A549 (cell line): ENCODE measurements around the gene FRMD7. TPM values are rescaled to one million over a fixed set of nuclear protein-coding genes. Genes with fewer than 3 reads are reported as not detected.
"Not testable (repeated sequence)": the region's sequence is repeated elsewhere in the genome, so short reads cannot be mapped to it uniquely, and the experiment has no call there.

Experiments used
- ATAC-seq, 2 experiments: fragments of 200-7000 bp in 1 of 2; fragments of >200 bp in 1 of 2; cut with Nextera tagmentation in 1 of 2; cut with Tn5 transposase in 1 of 2; 3 replicates each; pipeline versions ENCODE4 v1.8.0 to v1.9.1; 2018 to 2020; ENCODE audit warnings: mild to moderate bottlenecking in 1 of 2, moderate library complexity in 1 of 2
- CTCF ChIA-PET: fragments of 300-600 bp; sonication (Branson Sonifier 250); formaldehyde crosslinking; extraction: SDS; loops from one replicate; lab custom pipeline; 2021; ENCODE audit warnings: antibody characterized with exemption, inconsistent platforms; lab: Yijun Ruan, JAX
- POLR2A ChIA-PET: fragments of 350-600 bp; formaldehyde crosslinking; extraction: SDS; loops from one replicate; lab custom pipeline; 2021; ENCODE audit warnings: antibody characterized with exemption, inconsistent platforms; lab: Yijun Ruan, JAX
- DNase-seq, 2 experiments: peaks; one replicate each; pipeline versions ENCODE4 v3.0.0 to v3.0.0-alpha.2; 2011 to 2016; ENCODE audit warnings: low read depth in 1 of 2, low spot score in 1 of 2
- FAIRE-seq: peaks from 2 replicates; lab custom pipeline; 2011; peaks lifted over from hg19 to GRCh38; lab: Jason Lieb, UNC
- H3K27ac ChIP-seq, 2 experiments: fragments of >200 bp; sonication (Bioruptor Twin); formaldehyde crosslinking; 3 replicates each; pipeline ENCODE4 v1.5.1; 2016 to 2017
- H3K4me1 ChIP-seq: fragments of >200 bp; sonication (Bioruptor Twin); formaldehyde crosslinking; 3 replicates; pipeline ENCODE4 v1.6.1; 2016
- H3K4me2 ChIP-seq: fragments of >200 bp; sonication (Bioruptor Twin); formaldehyde crosslinking; 3 replicates; pipeline ENCODE4 v1.6.1; 2016
- H3K4me3 ChIP-seq: fragments of >200 bp; sonication (Bioruptor Twin); formaldehyde crosslinking; 3 replicates; pipeline ENCODE4 v1.5.1; 2016
- H3K9me3 ChIP-seq: fragments of >200 bp; sonication (Bioruptor Twin); formaldehyde crosslinking; 3 replicates; pipeline ENCODE4 v1.6.1; 2016
- CHD4 ChIP-seq: fragments of 200-600 bp; sonication (generic); IDR thresholded peaks from 2 replicates; pipeline ENCODE4 v1.6.1; 2016; ENCODE audit warnings: antibody characterized with exemption, mild to moderate bottlenecking, borderline replicate concordance
- EHMT2 ChIP-seq: fragments of 200-600 bp; sonication (generic); IDR thresholded peaks from 2 replicates; pipeline ENCODE4 v1.6.1; 2016; ENCODE audit warnings: antibody characterized with exemption, low read depth, mild to moderate bottlenecking, moderate library complexity
- EP300 ChIP-seq, 2 experiments: fragments of >200 bp; sonication (Bioruptor Twin); formaldehyde crosslinking; IDR thresholded peaks; 2 replicates in 1 of 2; 3 replicates in 1 of 2; pipeline ENCODE4 v1.6.1; 2016 to 2017
- HMGXB4 ChIP-seq: fragments of 250-450 bp; sonication (Bioruptor Pico); IDR thresholded peaks from 2 replicates; pipeline ENCODE4 v1.5.0; 2021; ENCODE audit warnings: mild to moderate bottlenecking, moderate library complexity, borderline replicate concordance
- JUN ChIP-seq, 2 experiments: fragments of >200 bp; sonication (Bioruptor Twin); formaldehyde crosslinking; IDR thresholded peaks; 2 replicates in 1 of 2; 3 replicates in 1 of 2; pipeline ENCODE4 v1.6.1; 2016 to 2017
- KDM5A ChIP-seq: fragments of 200-600 bp; sonication (generic); IDR thresholded peaks from 2 replicates; pipeline ENCODE4 v1.6.1; 2016; ENCODE audit warnings: antibody characterized with exemption, mild to moderate bottlenecking
- MAFK ChIP-seq: fragments of 450-650 bp; IDR thresholded peaks from 2 replicates; pipeline ENCODE4 v1.6.1; 2014; ENCODE audit not compliant: partially characterized antibody
- MAZ ChIP-seq: fragments of 150-350 bp; IDR thresholded peaks from 2 replicates; pipeline ENCODE4 v1.6.1; 2014; ENCODE audit warnings: antibody characterized with exemption, low read depth, low read length, borderline replicate concordance
- POLR2A ChIP-seq: IDR thresholded peaks from 2 replicates; pipeline ENCODE4 v1.6.1; 2012; ENCODE audit warnings: mild to moderate bottlenecking, low read length
- POLR2AphosphoS2 ChIP-seq: conservative IDR thresholded peaks from 2 replicates; pipeline ENCODE4 v1.6.1; 2012; ENCODE audit warnings: low read length, improper control_type of control experiment, inconsistent platforms
- RAD21 ChIP-seq, 2 experiments: fragments of >200 bp in 1 of 2; sonication (Bioruptor Twin) in 1 of 2; formaldehyde crosslinking in 1 of 2; IDR thresholded peaks in 1 of 2; conservative IDR thresholded peaks in 1 of 2; 2 replicates in 1 of 2; 3 replicates in 1 of 2; pipeline ENCODE4 v1.6.1; 2012 to 2018; ENCODE audit warnings: inconsistent platforms in 1 of 2
- RARB ChIP-seq: fragments of 250-450 bp; sonication (Bioruptor Pico); IDR thresholded peaks from 2 replicates; pipeline ENCODE4 v1.8.0; 2021; ENCODE audit warnings: mild to moderate bottlenecking, moderate library complexity
- RCOR1 ChIP-seq: fragments of 150-350 bp; IDR thresholded peaks from 2 replicates; pipeline ENCODE4 v1.6.1; 2014; ENCODE audit warnings: antibody characterized with exemption, low read length, low read depth
- SMC3 ChIP-seq: fragments of >200 bp; sonication (Bioruptor Twin); formaldehyde crosslinking; IDR thresholded peaks from 3 replicates; pipeline ENCODE4 v1.6.1; 2018; ENCODE audit warnings: inconsistent platforms
- TP53 ChIP-seq: fragments of 250-450 bp; sonication (Bioruptor Pico); IDR thresholded peaks from 2 replicates; pipeline ENCODE4 v1.5.0; 2021; ENCODE audit warnings: mild to moderate bottlenecking, moderate library complexity
- ZNF302 ChIP-seq: fragments of 250-450 bp; sonication (Bioruptor Pico); IDR thresholded peaks from 2 replicates; pipeline ENCODE4 v1.9.0; 2021; ENCODE audit warnings: inconsistent platforms, mild to moderate bottlenecking, moderate library complexity
- WGBS: methylation state at CpG from one replicate; pipeline ENCODE4 v1.1.6; 2017; ENCODE audit errors: missing lambda C conversion rate; 5-methylcytosine and 5-hydroxymethylcytosine counted together
- polyA plus RNA-seq, 4 experiments: library from polyadenylated mRNA; depleted of rRNA in 3 of 4; stranded (reverse); fragments of >200 nt; fragmentation: RNase III in 1 of 4; extraction: RNeasy Plus Mini Kit Qiagen cat#74134 plus additional on column Dnase treatment in 1 of 4; gene quantifications; 2 replicates in 3 of 4; 3 replicates in 1 of 4; pipeline ENCODE4 v1.2.3, GENCODE V29; 2011 to 2017
- TF ChIP-seq, protein P1 (sequence below): fragments of 200-600 bp; sonication (generic); IDR thresholded peaks from 2 replicates; pipeline ENCODE4 v1.6.1; 2016; ENCODE audit warnings: antibody characterized with exemption, mild to moderate bottlenecking, moderate library complexity
- TF ChIP-seq, protein P2 (sequence below): fragments of >200 bp; sonication (Bioruptor Twin); formaldehyde crosslinking; IDR thresholded peaks from 3 replicates; pipeline ENCODE4 v1.6.1; 2016
- TF ChIP-seq, protein P3 (sequence below): IDR thresholded peaks from 2 replicates; pipeline ENCODE4 v1.6.1; 2012

Gene FRMD7
- polyA plus RNA-seq, 2 of the 4 experiments (the other 2 are of a cell fraction): not detected

GRCh38 chrX:132059973-132060540, 67.8 kb downstream of the FRMD7 start:
- no peak for TF ChIP-seq TP53 (CRISPR knock-in tag)
- TF ChIP-seq EP300 (IDR thresholded peaks at IDR 0.05): no peak
- TF ChIP-seq JUN (IDR thresholded peaks at IDR 0.05): no peak
- TF ChIP-seq KDM5A: no peak
- TF ChIP-seq, protein P1, sequence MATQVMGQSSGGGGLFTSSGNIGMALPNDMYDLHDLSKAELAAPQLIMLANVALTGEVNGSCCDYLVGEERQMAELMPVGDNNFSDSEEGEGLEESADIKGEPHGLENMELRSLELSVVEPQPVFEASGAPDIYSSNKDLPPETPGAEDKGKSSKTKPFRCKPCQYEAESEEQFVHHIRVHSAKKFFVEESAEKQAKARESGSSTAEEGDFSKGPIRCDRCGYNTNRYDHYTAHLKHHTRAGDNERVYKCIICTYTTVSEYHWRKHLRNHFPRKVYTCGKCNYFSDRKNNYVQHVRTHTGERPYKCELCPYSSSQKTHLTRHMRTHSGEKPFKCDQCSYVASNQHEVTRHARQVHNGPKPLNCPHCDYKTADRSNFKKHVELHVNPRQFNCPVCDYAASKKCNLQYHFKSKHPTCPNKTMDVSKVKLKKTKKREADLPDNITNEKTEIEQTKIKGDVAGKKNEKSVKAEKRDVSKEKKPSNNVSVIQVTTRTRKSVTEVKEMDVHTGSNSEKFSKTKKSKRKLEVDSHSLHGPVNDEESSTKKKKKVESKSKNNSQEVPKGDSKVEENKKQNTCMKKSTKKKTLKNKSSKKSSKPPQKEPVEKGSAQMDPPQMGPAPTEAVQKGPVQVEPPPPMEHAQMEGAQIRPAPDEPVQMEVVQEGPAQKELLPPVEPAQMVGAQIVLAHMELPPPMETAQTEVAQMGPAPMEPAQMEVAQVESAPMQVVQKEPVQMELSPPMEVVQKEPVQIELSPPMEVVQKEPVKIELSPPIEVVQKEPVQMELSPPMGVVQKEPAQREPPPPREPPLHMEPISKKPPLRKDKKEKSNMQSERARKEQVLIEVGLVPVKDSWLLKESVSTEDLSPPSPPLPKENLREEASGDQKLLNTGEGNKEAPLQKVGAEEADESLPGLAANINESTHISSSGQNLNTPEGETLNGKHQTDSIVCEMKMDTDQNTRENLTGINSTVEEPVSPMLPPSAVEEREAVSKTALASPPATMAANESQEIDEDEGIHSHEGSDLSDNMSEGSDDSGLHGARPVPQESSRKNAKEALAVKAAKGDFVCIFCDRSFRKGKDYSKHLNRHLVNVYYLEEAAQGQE: no peak
- TF ChIP-seq, protein P2, sequence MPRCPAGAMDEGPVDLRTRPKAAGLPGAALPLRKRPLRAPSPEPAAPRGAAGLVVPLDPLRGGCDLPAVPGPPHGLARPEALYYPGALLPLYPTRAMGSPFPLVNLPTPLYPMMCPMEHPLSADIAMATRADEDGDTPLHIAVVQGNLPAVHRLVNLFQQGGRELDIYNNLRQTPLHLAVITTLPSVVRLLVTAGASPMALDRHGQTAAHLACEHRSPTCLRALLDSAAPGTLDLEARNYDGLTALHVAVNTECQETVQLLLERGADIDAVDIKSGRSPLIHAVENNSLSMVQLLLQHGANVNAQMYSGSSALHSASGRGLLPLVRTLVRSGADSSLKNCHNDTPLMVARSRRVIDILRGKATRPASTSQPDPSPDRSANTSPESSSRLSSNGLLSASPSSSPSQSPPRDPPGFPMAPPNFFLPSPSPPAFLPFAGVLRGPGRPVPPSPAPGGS: no peak
- TF ChIP-seq MAFK: no peak
- no peak for TF ChIP-seq EHMT2
- TF ChIP-seq SMC3: no peak
- ChIA-PET POLR2A (no interaction called here), CTCF (no interaction called here)
- Histone ChIP-seq H3K9me3 (no peaks in the 10 kb centered on the region), H3K27ac (no peak overlapping the region), H3K4me1 (no peaks in the 10 kb centered on the region), H3K4me2 (no peak overlapping the region), H3K4me3 (no peak overlapping the region)
- no peak for DNase-seq
- FAIRE-seq: peak; percentile 61
- WGBS: 67% methylated on average over 2 of the region's 2 CpGs
- ATAC-seq: no peak

DNA sequence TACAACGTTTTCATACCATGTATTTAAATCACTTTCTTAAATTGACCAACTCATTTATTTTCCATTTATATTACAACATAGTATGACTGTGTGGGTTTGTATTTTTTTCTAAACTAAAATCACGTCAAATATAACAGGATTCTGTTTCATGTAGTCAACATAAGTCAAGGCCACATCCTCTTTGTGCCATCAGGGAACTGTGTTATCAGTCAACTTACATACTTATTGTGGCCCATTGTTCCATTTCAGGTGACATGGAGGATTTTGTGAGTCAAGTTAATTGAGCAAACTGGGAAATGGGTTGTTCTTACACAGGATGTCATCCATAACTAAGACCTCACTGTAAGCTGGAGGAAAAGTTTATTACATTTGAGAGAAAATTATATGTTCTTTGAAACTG, 68.8 kb downstream of the FRMD7 start:
- Histone ChIP-seq H3K4me3 (no peak overlapping the region), H3K27ac (no peak overlapping the region), H3K4me2 (no peak overlapping the region), H3K9me3 (no peaks in the 10 kb centered on the region), H3K4me1 (no peaks in the 10 kb centered on the region)
- DNase-seq (no peak), ATAC-seq (no peak), FAIRE-seq (no peak)
- WGBS: 50% methylated on average over 2 of the region's 2 CpGs
- CTCF ChIA-PET: no interaction called here
- POLR2A ChIA-PET: no interaction called here
- no peak for TF ChIP-seq HMGXB4
- no peak for TF ChIP-seq RARB
- TF ChIP-seq POLR2A: no peak
- no peak for TF ChIP-seq RAD21 (conservative IDR thresholded peaks at IDR 0.05 in 1 of 2, IDR thresholded peaks at IDR 0.05 in 1 of 2)
- no peak for TF ChIP-seq ZNF302
- no peak for TF ChIP-seq POLR2AphosphoS2

- ATAC-seq: no peak
- Histone ChIP-seq H3K27ac (no peak overlapping the region), H3K4me3 (no peak overlapping the region), H3K4me2 (no peak overlapping the region), H3K9me3 (no peaks in the 10 kb centered on the region), H3K4me1 (no peaks in the 10 kb centered on the region)
- DNase-seq: no peak
- ChIA-PET CTCF (no interaction called here), POLR2A (no interaction called here)
- WGBS: 76% methylated on average over 4 of the region's 4 CpGs
- TF ChIP-seq MAFK (no peak), RAD21 (conservative IDR thresholded peaks at IDR 0.05 in 1 of 2, IDR thresholded peaks at IDR 0.05 in 1 of 2) (no peak), MAZ (no peak), POLR2A (no peak), SMC3 (no peak), CHD4 (no peak), RCOR1 (no peak)
- TF ChIP-seq, protein P3, sequence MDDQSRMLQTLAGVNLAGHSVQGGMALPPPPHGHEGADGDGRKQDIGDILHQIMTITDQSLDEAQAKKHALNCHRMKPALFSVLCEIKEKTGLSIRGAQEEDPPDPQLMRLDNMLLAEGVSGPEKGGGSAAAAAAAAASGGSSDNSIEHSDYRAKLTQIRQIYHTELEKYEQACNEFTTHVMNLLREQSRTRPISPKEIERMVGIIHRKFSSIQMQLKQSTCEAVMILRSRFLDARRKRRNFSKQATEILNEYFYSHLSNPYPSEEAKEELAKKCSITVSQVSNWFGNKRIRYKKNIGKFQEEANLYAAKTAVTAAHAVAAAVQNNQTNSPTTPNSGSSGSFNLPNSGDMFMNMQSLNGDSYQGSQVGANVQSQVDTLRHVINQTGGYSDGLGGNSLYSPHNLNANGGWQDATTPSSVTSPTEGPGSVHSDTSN: no peak
- TF ChIP-seq, protein P1: no peak
- no peak for FAIRE-seq
Measured at GRCh38 chrX:132058050-132058449, 69.8 kb downstream of the FRMD7 start.

- FAIRE-seq, DNase-seq, H3K27ac ChIP-seq, H3K4me1 ChIP-seq, CTCF ChIA-PET, ATAC-seq, H3K4me3 ChIP-seq, H3K4me2 ChIP-seq, H3K9me3 ChIP-seq, POLR2A ChIA-PET: not testable (repeated sequence)
Measured at GRCh38 chrX:132051778-132052177, 76.0 kb downstream of the FRMD7 start.
